Chondrocyte (in vitro differentiated cells): ENCODE data around the gene MDH2. TPM values are rescaled to one million over a fixed set of nuclear protein-coding genes. Genes with fewer than 3 reads are reported as not detected.
"Not testable (repeated sequence)": the region's sequence is repeated elsewhere in the genome, so short reads cannot be mapped to it uniquely, and the experiment has no call there.

Source experiments
- DNase-seq: peaks from one replicate; pipeline ENCODE4 v3.0.0; 2021; ENCODE audit warnings: mixed read lengths, low spot score
- H3K27ac Mint-ChIP-seq: one replicate; pipeline ENCODE4 v1.8.0; 2021; ENCODE audit warnings: mild to moderate bottlenecking, moderate library complexity, mixed read lengths; ENCODE audit not compliant: unreplicated experiment
- H3K27me3 Mint-ChIP-seq: 2 replicates; pipeline ENCODE4 v1.8.0; 2021; ENCODE audit warnings: low read depth, mixed read lengths
- H3K36me3 Mint-ChIP-seq: 2 replicates; pipeline ENCODE4 v1.8.0; 2021; ENCODE audit warnings: low read depth, mixed read lengths
- H3K4me1 Mint-ChIP-seq: 2 replicates; pipeline ENCODE4 v1.8.0; 2021; ENCODE audit warnings: low read depth, mild to moderate bottlenecking, mixed read lengths
- H3K4me3 Mint-ChIP-seq: one replicate; pipeline ENCODE4 v1.8.0; 2021; ENCODE audit warnings: mild to moderate bottlenecking, moderate library complexity, mixed read lengths; ENCODE audit not compliant: unreplicated experiment
- H3K9me3 Mint-ChIP-seq: 2 replicates; pipeline ENCODE4 v1.8.0; 2021; ENCODE audit warnings: low read depth, mixed read lengths
- CTCF ChIP-seq: fragments of 200-600 bp; sonication (generic); IDR thresholded peaks from 2 replicates; pipeline ENCODE4 v1.5.0; 2021; ENCODE audit warnings: antibody characterized with exemption, mild to moderate bottlenecking, moderate library complexity
- total RNA-seq: library from RNA; stranded (reverse); gene quantifications from 3 replicates; pipeline ENCODE4 v1.2.1, GENCODE V29; 2021

MDH2 gene
- total RNA-seq, 1 donor from 2014 or later = 119 TPM

- H3K36me3 Mint-ChIP-seq = peaks cover 9% of the 10 kb centered on the region
- no peaks in the 10 kb centered on the region for H3K9me3 Mint-ChIP-seq
- DNase-seq = no peak
- no peak for TF ChIP-seq CTCF
- peaks cover 25% of the 10 kb centered on the region for H3K4me1 Mint-ChIP-seq
- no peak overlapping the region for H3K4me3 Mint-ChIP-seq
- no peaks in the 10 kb centered on the region for H3K27me3 Mint-ChIP-seq
- H3K27ac Mint-ChIP-seq = peak overlapping the region; percentile 22
Observed at GRCh38 chr7:76008156-76008687, 39.7 kb upstream of the MDH2 start.

GRCh38 chr7:76009672-76010600 lies 38.0 kb upstream of the MDH2 start:
- H3K9me3 Mint-ChIP-seq = no peaks in the 10 kb centered on the region
- no peaks in the 10 kb centered on the region for H3K27me3 Mint-ChIP-seq
- no peak for TF ChIP-seq CTCF
- peaks cover 10% of the 10 kb centered on the region for H3K36me3 Mint-ChIP-seq
- peak overlapping the region; percentile 57 for H3K27ac Mint-ChIP-seq
- DNase-seq = no peak
- H3K4me3 Mint-ChIP-seq = no peak overlapping the region
- H3K4me1 Mint-ChIP-seq = peaks cover 25% of the 10 kb centered on the region

GRCh38 chr7:76011442-76011861 lies 36.5 kb upstream of the MDH2 start:
- Mint-ChIP-seq H3K27ac (peak overlapping the region; percentile 97), H3K27me3 (no peaks in the 10 kb centered on the region), H3K4me1 (peaks cover 27% of the 10 kb centered on the region), H3K4me3 (peak overlapping the region; percentile 29), H3K36me3 (peaks cover 7% of the 10 kb centered on the region), H3K9me3 (no peaks in the 10 kb centered on the region)
- TF ChIP-seq CTCF = peak; percentile 34
- DNase-seq = no peak

GRCh38 chr7:76016191-76016947 lies 31.5 kb upstream of the MDH2 start:
- no peaks in the 10 kb centered on the region for H3K27me3 Mint-ChIP-seq
- peaks cover 16% of the 10 kb centered on the region for H3K4me1 Mint-ChIP-seq
- H3K27ac Mint-ChIP-seq = no peak overlapping the region
- TF ChIP-seq CTCF = no peak
- DNase-seq = no peak
- no peak overlapping the region for H3K4me3 Mint-ChIP-seq
- peaks cover 7% of the 10 kb centered on the region for H3K36me3 Mint-ChIP-seq
- no peaks in the 10 kb centered on the region for H3K9me3 Mint-ChIP-seq

- not testable (repeated sequence) for H3K9me3 Mint-ChIP-seq, H3K4me1 Mint-ChIP-seq, DNase-seq, H3K27me3 Mint-ChIP-seq, H3K27ac Mint-ChIP-seq, H3K4me3 Mint-ChIP-seq
- peaks cover 10% of the 10 kb centered on the region for H3K36me3 Mint-ChIP-seq
Observed at GRCh38 chr7:76018520-76018919, 29.4 kb upstream of the MDH2 start.
